Right atrium auricular region (tissue), 2 donors: ENCODE data around the gene ARHGEF25. TPM values are rescaled to one million over a fixed set of nuclear protein-coding genes. Genes with fewer than 3 reads are reported as not detected.

ENCODE experiments used
- DNase-seq: peaks from one replicate; pipeline ENCODE4 v3.0.0-alpha.2; 2019; ENCODE audit warnings: low spot score
- H3K27ac ChIP-seq, 2 donors: fragments of 200-600 bp; sonication (generic); 1 replicate in 1 of 2; 2 replicates in 1 of 2; pipeline ENCODE4 v1.5.1; 2016 to 2019
- H3K27me3 ChIP-seq, 2 donors: fragments of 200-600 bp; sonication (generic); one replicate each; pipeline versions ENCODE4 v1.5.1 to v1.6.0; 2017 to 2019
- H3K36me3 ChIP-seq: fragments of 200-600 bp; sonication (generic); one replicate; pipeline ENCODE4 v1.5.1; 2016
- H3K4me1 ChIP-seq, 2 donors: fragments of 200-600 bp; sonication (generic); one replicate each; pipeline versions ENCODE4 v1.5.1 to v1.6.0; 2017 to 2019
- H3K4me3 ChIP-seq, 2 donors: fragments of 200-600 bp; sonication (generic); 1 replicate in 1 of 2; 2 replicates in 1 of 2; pipeline ENCODE4 v1.5.1; 2017 to 2019; ENCODE audit warnings: mild to moderate bottlenecking in 1 of 2, moderate library complexity in 1 of 2
- H3K9me3 ChIP-seq, 2 donors: fragments of 200-600 bp; sonication (generic); one replicate each; pipeline ENCODE4 v1.5.1; 2019
- total RNA-seq, 2 donors: library from RNA; depleted of rRNA; stranded (reverse); fragments of >200 nt; gene quantifications; one replicate each; pipeline ENCODE4 v1.1.0, GENCODE V29; 2016
- TF ChIP-seq, protein P1 (sequence below), 2 donors: fragments of 200-600 bp; sonication (generic); IDR thresholded peaks; one replicate each; pipeline ENCODE4 v1.5.1; 2019; ENCODE audit warnings: antibody characterized with exemption in 2 of 2

ARHGEF25 gene
- total RNA-seq, 2 donors from 2014 or later: 7.4 to 11.0 TPM

DNA sequence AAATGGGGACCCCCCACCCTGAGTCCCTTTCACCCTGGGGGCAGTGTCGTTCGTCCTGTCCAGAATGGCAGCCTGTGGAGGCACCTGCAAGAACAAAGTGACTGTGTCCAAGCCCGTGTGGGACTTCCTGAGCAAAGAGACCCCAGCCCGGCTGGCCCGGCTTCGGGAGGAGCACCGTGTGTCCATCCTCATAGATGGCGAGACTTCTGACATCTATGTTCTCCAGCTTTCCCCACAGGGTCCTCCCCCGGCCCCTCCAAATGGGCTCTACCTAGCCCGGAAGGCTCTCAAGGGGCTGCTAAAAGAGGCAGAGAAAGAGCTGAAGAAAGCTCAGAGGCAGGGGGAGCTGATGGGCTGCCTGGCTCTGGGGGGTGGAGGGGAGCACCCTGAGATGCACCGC is 4.4 kb upstream of the ARHGEF25 start:
- no peak overlapping the region for H3K27ac ChIP-seq
- no peak for DNase-seq
- peaks cover 2% of the 10 kb centered on the region for H3K36me3 ChIP-seq
- no peaks in the 10 kb centered on the region for H3K9me3 ChIP-seq
- H3K4me3 ChIP-seq: no peak overlapping the region
- H3K4me1 ChIP-seq: peaks cover 0 to 51% of the 10 kb centered on the region in 2 donors
- TF ChIP-seq, protein P1, sequence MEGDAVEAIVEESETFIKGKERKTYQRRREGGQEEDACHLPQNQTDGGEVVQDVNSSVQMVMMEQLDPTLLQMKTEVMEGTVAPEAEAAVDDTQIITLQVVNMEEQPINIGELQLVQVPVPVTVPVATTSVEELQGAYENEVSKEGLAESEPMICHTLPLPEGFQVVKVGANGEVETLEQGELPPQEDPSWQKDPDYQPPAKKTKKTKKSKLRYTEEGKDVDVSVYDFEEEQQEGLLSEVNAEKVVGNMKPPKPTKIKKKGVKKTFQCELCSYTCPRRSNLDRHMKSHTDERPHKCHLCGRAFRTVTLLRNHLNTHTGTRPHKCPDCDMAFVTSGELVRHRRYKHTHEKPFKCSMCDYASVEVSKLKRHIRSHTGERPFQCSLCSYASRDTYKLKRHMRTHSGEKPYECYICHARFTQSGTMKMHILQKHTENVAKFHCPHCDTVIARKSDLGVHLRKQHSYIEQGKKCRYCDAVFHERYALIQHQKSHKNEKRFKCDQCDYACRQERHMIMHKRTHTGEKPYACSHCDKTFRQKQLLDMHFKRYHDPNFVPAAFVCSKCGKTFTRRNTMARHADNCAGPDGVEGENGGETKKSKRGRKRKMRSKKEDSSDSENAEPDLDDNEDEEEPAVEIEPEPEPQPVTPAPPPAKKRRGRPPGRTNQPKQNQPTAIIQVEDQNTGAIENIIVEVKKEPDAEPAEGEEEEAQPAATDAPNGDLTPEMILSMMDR (IDR thresholded peaks at IDR 0.05): no peak
- H3K27me3 ChIP-seq: no peaks in the 10 kb centered on the region

DNA sequence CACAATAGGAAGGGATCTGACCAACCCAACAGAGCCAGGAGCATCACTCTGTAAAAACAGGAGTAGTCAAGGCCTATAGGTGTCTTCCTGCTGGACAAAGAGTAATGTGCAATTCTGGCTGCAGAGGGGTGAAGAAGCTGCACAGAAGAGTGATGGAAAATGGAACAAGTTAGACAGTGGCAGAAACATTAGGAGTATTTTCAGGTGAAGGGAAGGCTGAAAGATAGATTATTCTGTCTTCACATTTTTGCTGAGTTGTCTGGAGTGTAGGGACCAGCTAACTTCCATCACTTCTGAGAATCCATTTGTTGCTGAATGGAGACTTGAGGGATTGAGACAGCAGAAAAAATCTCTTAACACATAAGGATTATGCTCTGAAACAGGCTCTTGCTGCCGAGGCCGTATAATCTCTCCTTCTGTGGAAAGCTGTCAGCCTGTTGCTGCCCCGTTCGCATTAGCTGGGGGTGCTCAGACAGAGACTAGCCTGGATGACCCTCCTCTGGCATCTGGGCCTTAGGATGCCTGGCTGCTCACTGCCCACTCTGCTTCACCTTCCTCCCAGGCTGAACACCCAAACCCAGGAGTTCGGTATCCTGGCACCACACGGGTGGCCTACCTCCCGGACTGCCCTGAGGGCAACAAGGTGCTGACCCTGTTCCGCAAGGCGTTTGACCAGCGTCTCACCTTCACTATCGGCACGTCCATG is 3.1 kb upstream of the ARHGEF25 start:
- H3K9me3 ChIP-seq: no peaks in the 10 kb centered on the region
- no peak for DNase-seq
- peaks cover 0 to 63% of the 10 kb centered on the region in 2 donors for H3K4me1 ChIP-seq
- no peaks in the 10 kb centered on the region for H3K27me3 ChIP-seq
- H3K4me3 ChIP-seq: no peak overlapping the region
- H3K27ac ChIP-seq: peak overlapping the region in 1 of 2 donors; percentile 85
- TF ChIP-seq, protein P1 (IDR thresholded peaks at IDR 0.05): no peak
- no peaks in the 10 kb centered on the region for H3K36me3 ChIP-seq

DNA sequence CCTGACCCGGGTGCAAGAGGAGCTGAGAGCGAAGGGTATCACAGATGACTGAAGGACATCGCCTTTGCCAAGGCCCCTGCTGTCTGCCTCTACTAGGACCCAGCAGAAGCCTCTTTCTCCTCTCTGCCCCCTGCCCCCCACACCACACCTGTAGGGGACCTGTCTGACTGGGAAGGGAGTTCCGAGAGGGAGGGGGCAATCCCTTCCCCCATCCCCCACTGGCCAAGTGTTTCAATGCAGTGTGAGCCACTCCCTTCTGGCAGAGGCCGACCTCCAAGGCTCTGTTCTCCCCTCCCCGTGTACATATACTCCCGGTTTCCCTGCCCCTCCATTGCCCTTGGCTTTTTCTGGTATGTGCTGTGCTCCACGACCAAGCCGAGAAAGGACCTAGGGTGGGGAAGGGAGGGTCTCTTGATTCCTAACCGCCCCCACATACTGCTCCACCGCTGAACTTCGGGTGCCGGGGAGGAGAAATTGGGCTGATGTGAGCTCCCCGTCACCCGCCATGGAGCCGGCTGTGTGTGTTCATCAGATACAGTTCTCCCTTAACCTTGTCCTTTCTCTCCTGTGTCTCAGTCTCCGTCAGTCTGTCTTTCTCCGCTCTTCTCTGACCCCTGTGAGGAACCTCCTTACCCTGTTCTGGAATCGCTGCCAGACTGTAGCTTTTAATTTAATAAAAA is 2.0 kb upstream of the ARHGEF25 start:
- H3K9me3 ChIP-seq: no peaks in the 10 kb centered on the region
- H3K36me3 ChIP-seq: no peaks in the 10 kb centered on the region
- TF ChIP-seq, protein P1 (IDR thresholded peaks at IDR 0.05): no peak
- no peak overlapping the region for H3K4me3 ChIP-seq
- H3K27ac ChIP-seq: peak overlapping the region; percentile 85 to 87
- H3K27me3 ChIP-seq: no peaks in the 10 kb centered on the region
- peaks cover 0 to 62% of the 10 kb centered on the region in 2 donors for H3K4me1 ChIP-seq
- DNase-seq: no peak

DNA sequence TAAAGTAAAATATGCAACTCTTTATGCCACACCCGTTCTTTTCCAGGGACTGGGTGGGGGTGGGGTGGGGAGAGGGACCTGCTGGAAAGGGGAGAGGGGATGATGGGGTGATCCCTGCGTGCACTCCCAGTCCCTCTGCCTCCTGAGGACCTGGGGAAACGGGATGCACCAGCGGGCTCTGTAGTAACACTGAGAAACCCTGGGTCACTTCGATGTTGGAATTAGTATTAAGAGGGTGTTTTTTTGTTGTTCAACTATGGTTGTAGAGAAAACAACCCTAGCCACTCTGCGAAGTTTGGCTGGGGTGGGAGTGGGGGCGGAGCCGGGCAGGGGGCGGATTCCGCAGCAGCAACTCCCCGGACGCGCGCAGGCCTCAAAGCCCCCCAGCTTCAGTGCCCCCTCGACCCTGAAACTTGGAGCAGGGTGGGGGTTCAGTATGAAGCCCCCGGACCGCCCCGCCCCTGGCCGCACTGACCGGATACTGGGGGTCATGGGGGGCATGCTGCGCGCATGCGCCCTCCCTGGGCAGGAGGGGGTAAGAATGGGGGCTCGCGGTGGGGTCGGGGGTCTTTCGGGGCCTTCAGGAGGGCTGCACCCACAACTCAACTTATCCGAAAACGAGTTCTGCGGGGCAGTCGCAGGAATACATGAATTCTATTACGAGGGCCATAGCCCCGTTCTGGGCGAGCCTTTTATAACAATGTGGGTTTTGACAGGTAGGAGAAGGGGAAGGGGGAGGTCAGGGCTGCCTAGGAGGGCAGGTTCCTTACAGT is 1.3 kb upstream of the ARHGEF25 start:
- Histone ChIP-seq H3K9me3 (no peaks in the 10 kb centered on the region), H3K4me3 (peak overlapping the region; percentile 78 to 82), H3K36me3 (no peaks in the 10 kb centered on the region), H3K27me3 (no peaks in the 10 kb centered on the region), H3K27ac (peak overlapping the region; percentile 85 to 87), H3K4me1 (peaks cover 0 to 59% of the 10 kb centered on the region in 2 donors)
- TF ChIP-seq, protein P1 (IDR thresholded peaks at IDR 0.05): no peak
- no peak for DNase-seq

DNA sequence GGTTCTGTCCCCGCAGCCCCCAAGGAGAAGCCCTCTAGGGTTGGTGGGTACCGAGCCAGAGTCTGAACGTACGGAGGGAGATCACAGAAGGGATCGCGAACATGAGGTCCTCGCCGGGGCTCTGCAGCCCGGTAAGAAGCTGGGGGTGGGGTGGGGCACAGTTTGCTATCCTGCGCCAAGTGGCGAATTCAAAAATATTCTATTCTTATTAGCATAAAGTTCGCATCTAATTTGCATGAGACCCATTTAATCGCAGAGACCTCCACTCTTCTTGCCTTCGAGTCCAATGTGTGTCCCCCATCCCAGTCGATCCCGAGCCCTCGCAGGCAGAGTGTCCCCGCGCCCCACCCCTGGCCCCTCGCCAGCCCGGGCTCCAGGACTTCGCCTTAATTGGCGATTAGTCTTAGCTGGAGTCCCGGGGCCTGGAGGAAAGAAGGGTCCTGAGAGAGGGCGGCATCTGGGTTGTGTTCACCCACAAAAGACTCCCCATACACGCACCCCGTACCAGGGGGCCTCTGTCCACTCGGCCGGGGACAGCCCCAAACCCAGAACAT is 604 bp upstream of the ARHGEF25 start:
- Histone ChIP-seq H3K4me1 (peaks cover 0 to 52% of the 10 kb centered on the region in 2 donors), H3K9me3 (no peaks in the 10 kb centered on the region), H3K27ac (peak overlapping the region; percentile 85 to 87), H3K27me3 (no peaks in the 10 kb centered on the region), H3K4me3 (peak overlapping the region; percentile 78 to 82), H3K36me3 (no peaks in the 10 kb centered on the region)
- no peak for DNase-seq
- TF ChIP-seq, protein P1 (IDR thresholded peaks at IDR 0.05): no peak
